Heart right ventricle (tissue), 16 donors: ENCODE measurements around the gene ACOX3. TPM values are rescaled to one million over a fixed set of nuclear protein-coding genes. Genes with fewer than 3 reads are reported as not detected.

ENCODE experiments used
- ATAC-seq, 8 donors: fragments of 200-7000 bp; cut with Tn5 transposase; one replicate each; pipeline ENCODE4 v1.9.1; 2020; ENCODE audit warnings: mild to moderate bottlenecking in 8 of 8, moderate library complexity in 8 of 8, moderate number of reproducible peaks in 1 of 8
- DNase-seq, 2 donors: peaks; one replicate each; pipeline ENCODE4 v3.0.0-alpha.2; 2020
- H3K27ac ChIP-seq, 10 donors: fragments of 200-600 bp; sonication (generic) in 2 of 10; one replicate each; pipeline versions ENCODE4 v1.5.0 to v1.8.0; 2020 to 2022; ENCODE audit warnings: mild to moderate bottlenecking in 3 of 10
- H3K27me3 ChIP-seq, 7 donors: fragments of 200-600 bp; one replicate each; pipeline ENCODE4 v1.8.0; 2021 to 2022; ENCODE audit warnings: mild to moderate bottlenecking in 2 of 7
- H3K36me3 ChIP-seq, 9 donors: fragments of 200-600 bp; sonication (generic) in 1 of 9; one replicate each; pipeline versions ENCODE4 v1.5.0 to v1.8.0; 2020 to 2022; ENCODE audit warnings: mild to moderate bottlenecking in 2 of 9
- H3K4me1 ChIP-seq, 9 donors: fragments of 200-600 bp; sonication (generic) in 1 of 9; one replicate each; pipeline versions ENCODE4 v1.5.0 to v1.8.0; 2020 to 2022; ENCODE audit warnings: mild to moderate bottlenecking in 4 of 9
- H3K4me3 ChIP-seq, 10 donors: fragments of 200-600 bp; sonication (generic) in 2 of 10; one replicate each; pipeline versions ENCODE4 v1.5.0 to v1.8.0; 2020 to 2022; ENCODE audit warnings: mild to moderate bottlenecking in 7 of 10, moderate library complexity in 2 of 10
- H3K9me3 ChIP-seq, 11 donors: fragments of 200-600 bp in 10 of 11; sonication (generic) in 2 of 11; one replicate each; pipeline versions ENCODE4 v1.5.0 to v1.8.0; 2013 to 2022; ENCODE audit warnings: mild to moderate bottlenecking in 2 of 11, control low read depth in 1 of 11, moderate library complexity in 1 of 11
- CTCF ChIP-seq, 9 donors: fragments of 200-600 bp; sonication (generic) in 2 of 9; IDR thresholded peaks; one replicate each; pipeline versions ENCODE4 v1.5.0 to v1.8.0; 2021 to 2022; ENCODE audit warnings: antibody characterized with exemption in 9 of 9, mild to moderate bottlenecking in 5 of 9, moderate library complexity in 1 of 9
- WGBS, 2 donors: extraction: QIAGEN DNeasy Blood & Tissue Kit; methylation state at CpG; one replicate each; pipeline ENCODE4 v1.1.7; 2013; ENCODE audit warnings: inconsistent platforms in 1 of 2; 5-methylcytosine and 5-hydroxymethylcytosine counted together
- intact Hi-C, 10 donors: fragments of 100-400 bp; cut with DNase I; formaldehyde crosslinking; loops; one replicate each; pipeline versions ENCODE4 v1.11.1 to v1.14.2; 2022
- polyA plus RNA-seq, 2 donors: library from polyadenylated mRNA; stranded (reverse); fragments of 200-250 nt; gene quantifications; one replicate each; pipeline ENCODE4 v1.2.3, GENCODE V29; 2013
- total RNA-seq, 10 donors: library from RNA; stranded (reverse); fragmentation: NEBNext Ultra II Directional in 3 of 10; extraction: Animal tissue kit (Norgen Biotek cat#: 25700) in 3 of 10; gene quantifications; one replicate each; pipeline versions ENCODE4 v1.2.1 to v1.2.4, GENCODE V29; 2021 to 2023
- donor health status: Arrhythmogenic right ventricular cardiomyopathy.
- donor health status: ischemic (EF 13 %, LVEDD 7.1; RV severe dilation, severe dysfunction).
- donor health status: healthy with polysubstance abuse.
- donor health status: DM: no; HTN: yes; CAD: no.
- donor health status: DM: no; HTN: no; CAD: no.
- donor health status: ischemic (EF 25% LVEDD 6.9; RV normal size, moderate dysfunction).
- donor health status: ischemic (EF 25% LVEDD 5.7; RV mildly dilated, moderate dysfunction).
- donor health status: healthy.
- donor health status: DM: yes; HTN: yes; CAD: no.
- donor health status: Ischemic cardiomyopathy.
- donor health status: ischemic (EF 35%, LVEDD 5.7; RV mildly dilated, moderate dysfunction).
- donor health status: nonischemic (EF 11% LVEDD 7.7; RV severe dilation, severe dysfunction).
- donor health status: DM: yes; HTN: yes; CAD: no.
- donor health status: PGD.
- donor health status: ischemic (EF 29% LVEDD 5.4; RV normal size, mild dysfunction).
- donor health status: nonischemic (EF 23%, LVEDD 6.1; RV moderate dilation, normal function).

Gene ACOX3
- total and polyA plus RNA-seq, 12 donors, result 17.9 to 28.9 (median 25.4) TPM

GRCh38 chr4:8319731-8320385, 120.7 kb downstream of the ACOX3 start:
- WGBS, 2 donors, result 17 to 19% methylated on average over 13 of the region's 13 CpGs
- H3K27ac ChIP-seq, result peak overlapping the region; percentile 42 to 91 (median 74)

GRCh38 chr4:8319061-8319460, 121.5 kb downstream of the ACOX3 start:
- ATAC-seq (no peak), DNase-seq (no peak)
- Histone ChIP-seq H3K4me3 (no peak overlapping the region), H3K27me3 (no peaks in the 10 kb centered on the region), H3K36me3 (no peaks in the 10 kb centered on the region), H3K9me3 (peaks cover 0 to 11% (median 0%) of the 10 kb centered on the region in 11 donors), H3K4me1 (peaks cover 5 to 48% (median 26%) of the 10 kb centered on the region in 9 donors), H3K27ac (peak overlapping the region; percentile 15 to 89 (median 74))
- 77 to 88% methylated on average over 6 of the region's 6 CpGs for WGBS, 2 donors
- intact Hi-C loops, result loop anchor here in 2 of 10 donors (5.0 kb wide), 2 partner anchors 47 to 83 kb away; no protein-coding TSS in a partner anchor
- no peak for TF ChIP-seq CTCF (IDR thresholded peaks at IDR 0.05)

More at GRCh38 chr4:8319731-8320385, 120.7 kb downstream of the ACOX3 start:
- Histone ChIP-seq H3K4me1 (peaks cover 5 to 48% (median 26%) of the 10 kb centered on the region in 9 donors), H3K9me3 (peaks cover 0 to 12% (median 0%) of the 10 kb centered on the region in 11 donors), H3K36me3 (no peaks in the 10 kb centered on the region), H3K27me3 (no peaks in the 10 kb centered on the region), H3K4me3 (no peak overlapping the region)
- DNase-seq, result peak; percentile 66 to 83
- intact Hi-C loops, result loop anchor here in 5 of 10 donors (2.0 to 10.0 kb wide), 6 partner anchors 48 to 85 kb away; no protein-coding TSS in a partner anchor
- no peak for TF ChIP-seq CTCF (IDR thresholded peaks at IDR 0.05)
- ATAC-seq, result peak; percentile 78 to 91 (median 84)

GRCh38 chr4:8318509-8318908, 122.0 kb downstream of the ACOX3 start:
- Histone ChIP-seq H3K4me1 (peaks cover 5 to 48% (median 26%) of the 10 kb centered on the region in 9 donors), H3K4me3 (no peak overlapping the region), H3K27ac (peak overlapping the region in 7 of 10 donors; percentile 21 to 89 (median 81)), H3K27me3 (no peaks in the 10 kb centered on the region), H3K36me3 (no peaks in the 10 kb centered on the region), H3K9me3 (peaks cover 0 to 9% (median 0%) of the 10 kb centered on the region in 11 donors)
- DNase-seq (no peak), ATAC-seq (no peak)
- WGBS, 2 donors, result 92 to 94% methylated on average over 7 of the region's 7 CpGs
- intact Hi-C loops, result loop anchor here in 2 of 10 donors (5.0 kb wide), 2 partner anchors 46 to 84 kb away; no protein-coding TSS in a partner anchor
- no peak for TF ChIP-seq CTCF (IDR thresholded peaks at IDR 0.05)

- no peaks in the 10 kb centered on the region for H3K27me3 ChIP-seq
- intact Hi-C loops, result loop anchor here in 2 of 10 donors (5.0 kb wide), 2 partner anchors 45 to 85 kb away; no protein-coding TSS in a partner anchor
- H3K9me3 ChIP-seq, result peaks cover 0 to 12% (median 0%) of the 10 kb centered on the region in 11 donors
- DNase-seq (no peak), ATAC-seq (no peak)
- H3K27ac ChIP-seq, result peak overlapping the region in 1 of 10 donors; percentile 82
- no peak for TF ChIP-seq CTCF (IDR thresholded peaks at IDR 0.05)
- no peak overlapping the region for H3K4me3 ChIP-seq
- 79 to 81% methylated on average over 6 of the region's 6 CpGs for WGBS, 2 donors
- H3K36me3 ChIP-seq, result no peaks in the 10 kb centered on the region
- H3K4me1 ChIP-seq, result peaks cover 5 to 48% (median 26%) of the 10 kb centered on the region in 9 donors
These were observed 123.0 kb downstream of the ACOX3 start for GRCh38 chr4:8317474-8317873.
